AG08395 (cell line): Measurements from ENCODE around the gene FHIP2A.
"Not testable (repeated sequence)": the region's sequence is repeated elsewhere in the genome, so short reads cannot be mapped to it uniquely, and the experiment has no call there.

ENCODE experiments used
- DNase-seq: peaks from one replicate; pipeline ENCODE4 v3.0.0; 2012; ENCODE audit warnings: mixed read lengths, low spot score

FHIP2A gene, protein sequence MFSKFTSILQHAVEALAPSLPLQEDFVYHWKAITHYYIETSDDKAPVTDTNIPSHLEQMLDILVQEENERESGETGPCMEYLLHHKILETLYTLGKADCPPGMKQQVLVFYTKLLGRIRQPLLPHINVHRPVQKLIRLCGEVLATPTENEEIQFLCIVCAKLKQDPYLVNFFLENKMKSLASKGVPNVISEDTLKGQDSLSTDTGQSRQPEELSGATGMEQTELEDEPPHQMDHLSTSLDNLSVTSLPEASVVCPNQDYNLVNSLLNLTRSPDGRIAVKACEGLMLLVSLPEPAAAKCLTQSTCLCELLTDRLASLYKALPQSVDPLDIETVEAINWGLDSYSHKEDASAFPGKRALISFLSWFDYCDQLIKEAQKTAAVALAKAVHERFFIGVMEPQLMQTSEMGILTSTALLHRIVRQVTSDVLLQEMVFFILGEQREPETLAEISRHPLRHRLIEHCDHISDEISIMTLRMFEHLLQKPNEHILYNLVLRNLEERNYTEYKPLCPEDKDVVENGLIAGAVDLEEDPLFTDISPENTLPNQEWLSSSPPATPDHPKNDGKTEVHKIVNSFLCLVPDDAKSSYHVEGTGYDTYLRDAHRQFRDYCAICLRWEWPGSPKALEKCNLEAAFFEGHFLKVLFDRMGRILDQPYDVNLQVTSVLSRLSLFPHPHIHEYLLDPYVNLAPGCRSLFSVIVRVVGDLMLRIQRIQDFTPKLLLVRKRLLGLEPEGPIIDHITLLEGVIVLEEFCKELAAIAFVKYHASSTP

DNA sequence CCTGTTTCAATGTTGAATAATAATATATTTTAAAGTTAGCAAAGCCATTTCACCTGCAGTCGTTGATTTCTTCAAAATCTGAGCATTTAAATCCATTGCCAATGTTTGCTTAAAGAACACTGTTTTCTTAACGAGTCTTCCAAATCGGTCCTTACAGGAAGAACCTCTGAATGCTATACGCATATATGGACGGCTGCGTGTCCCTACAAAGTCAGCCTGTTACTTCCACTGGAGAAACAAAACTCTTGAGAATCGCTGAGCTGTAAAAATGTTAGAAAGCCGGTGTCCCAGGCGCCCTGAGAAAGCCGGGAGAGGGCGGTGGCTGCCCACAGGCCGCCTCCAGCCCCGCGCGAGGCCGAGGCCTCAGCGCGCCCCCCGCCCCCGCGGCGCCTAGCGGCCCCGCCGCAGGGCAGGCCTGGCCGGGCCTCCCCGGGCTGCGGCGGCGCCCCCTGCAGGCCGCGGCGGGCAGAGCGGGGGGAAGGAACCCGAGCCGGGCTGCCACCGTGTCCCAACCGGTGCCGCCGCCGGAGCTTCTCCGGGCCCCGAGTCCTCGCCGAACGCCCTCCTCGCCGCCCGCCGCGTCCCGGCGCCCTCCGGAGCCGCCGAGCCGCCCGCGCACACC lies at the start of gene FHIP2A:
TSS of gene FHIP2A (plus strand) at position 488 of the 622 bp plus-strand sequence. CDS start 299 bp downstream, outside the sequence.
- DNase-seq = peak; percentile 89

GRCh38 chr10:114772496-114773196 lies 48.9 kb upstream of the FHIP2A start:
- DNase-seq = no peak

- DNase-seq = no peak
Measured at GRCh38 chr10:114773197-114773532, 48.4 kb upstream of the FHIP2A start.

GRCh38 chr10:114775082-114775481 lies 46.5 kb upstream of the FHIP2A start:
- DNase-seq = not testable (repeated sequence)

GRCh38 chr10:114777415-114777814 lies 44.2 kb upstream of the FHIP2A start:
- no peak for DNase-seq

GRCh38 chr10:114779803-114780576 lies 41.6 kb upstream of the FHIP2A start:
- peak; percentile 68 for DNase-seq

DNA sequence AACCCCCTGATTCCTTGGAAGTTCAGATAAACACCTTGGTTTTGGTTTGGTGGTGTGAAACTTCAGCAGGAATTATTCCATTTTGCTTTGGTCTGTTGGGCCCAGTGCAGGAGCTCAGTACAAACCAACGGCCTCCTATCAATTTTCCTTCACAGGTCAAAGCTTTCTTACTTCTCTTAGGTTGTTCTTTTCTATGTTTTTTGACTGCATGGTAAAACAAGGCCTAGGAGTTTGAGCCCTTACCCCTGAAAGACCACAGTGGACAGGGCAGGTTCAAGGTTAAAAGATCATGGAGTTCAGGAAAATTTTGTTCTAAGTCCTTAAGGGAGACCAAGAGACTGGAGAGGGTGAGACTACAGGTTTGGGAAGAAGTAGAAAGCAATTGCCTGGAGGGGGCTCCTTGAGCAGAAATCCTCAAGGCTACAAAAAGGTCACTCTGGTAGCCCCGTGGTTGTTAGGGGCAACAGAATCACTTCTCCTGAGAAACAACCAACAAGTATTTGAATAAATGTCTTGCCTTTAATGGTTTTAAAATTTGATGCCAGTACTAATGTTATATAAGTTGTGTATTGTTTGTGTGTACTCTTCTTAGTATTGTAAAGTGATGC lies 40.9 kb upstream of the FHIP2A start:
- no peak for DNase-seq

DNA sequence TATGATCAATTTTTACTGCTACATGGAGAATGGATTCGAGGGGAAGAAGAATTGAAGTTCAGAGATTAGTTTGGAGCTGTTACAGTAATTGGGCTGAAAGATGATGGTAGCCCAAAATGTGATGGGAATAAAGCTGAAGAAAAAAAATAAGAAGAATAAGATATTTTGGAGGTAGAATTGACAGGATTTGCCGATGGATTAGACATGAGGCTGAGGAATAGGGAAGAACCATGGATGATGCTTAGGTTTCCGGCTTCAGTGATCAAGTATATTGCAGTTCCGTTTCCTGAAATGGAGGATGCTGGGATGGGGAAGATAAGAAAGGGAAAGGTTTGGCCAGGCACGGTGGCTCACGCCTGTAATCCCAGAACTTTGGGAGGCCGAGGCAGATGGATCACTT lies 38.9 kb upstream of the FHIP2A start:
- no peak for DNase-seq

DNA sequence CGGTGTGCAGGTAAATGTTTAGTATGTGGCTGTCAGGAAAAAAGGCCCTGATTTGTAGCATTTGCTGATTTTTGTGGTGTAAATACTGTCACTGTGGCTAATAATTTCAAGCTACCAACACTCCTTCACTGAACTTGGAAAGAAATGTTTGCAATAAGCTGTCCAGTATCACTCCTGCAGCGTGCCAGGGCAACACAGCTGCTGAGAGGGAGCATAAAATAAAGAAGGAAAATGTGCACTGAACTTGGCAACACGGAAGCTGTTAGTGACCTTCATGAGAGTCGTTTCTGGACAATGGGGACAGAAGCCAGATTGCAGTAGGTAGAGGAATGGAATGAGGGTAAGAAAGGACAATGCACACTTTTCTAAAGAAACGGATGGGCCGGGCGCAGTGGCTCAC lies 37.9 kb upstream of the FHIP2A start:
- no peak for DNase-seq

- peak; percentile 54 for DNase-seq
Measured at GRCh38 chr10:114786492-114786891, 35.1 kb upstream of the FHIP2A start.

DNA sequence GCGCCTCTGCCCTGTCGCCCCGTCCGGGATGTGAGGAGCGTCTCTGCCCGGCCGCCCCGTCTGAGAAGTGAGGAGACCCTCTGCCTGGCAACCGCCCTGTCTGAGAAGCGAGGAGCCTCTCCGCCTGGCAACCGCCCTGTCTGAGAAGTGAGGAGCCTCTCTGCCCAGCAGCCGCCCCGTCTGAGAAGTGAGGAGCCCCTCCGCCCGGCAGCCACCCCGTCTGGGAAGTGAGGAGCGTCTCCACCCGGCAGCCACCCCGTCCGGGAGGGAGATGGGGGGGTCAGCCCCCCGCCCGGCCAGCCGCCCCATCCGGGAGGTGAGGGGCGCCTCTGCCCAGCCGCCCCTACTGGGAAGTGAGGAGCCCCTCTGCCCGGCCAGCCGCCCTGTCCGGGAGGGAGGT lies 34.4 kb upstream of the FHIP2A start:
- DNase-seq = not testable (repeated sequence)

- DNase-seq = no peak
Measured at GRCh38 chr10:114791768-114792167, 29.8 kb upstream of the FHIP2A start.

DNA sequence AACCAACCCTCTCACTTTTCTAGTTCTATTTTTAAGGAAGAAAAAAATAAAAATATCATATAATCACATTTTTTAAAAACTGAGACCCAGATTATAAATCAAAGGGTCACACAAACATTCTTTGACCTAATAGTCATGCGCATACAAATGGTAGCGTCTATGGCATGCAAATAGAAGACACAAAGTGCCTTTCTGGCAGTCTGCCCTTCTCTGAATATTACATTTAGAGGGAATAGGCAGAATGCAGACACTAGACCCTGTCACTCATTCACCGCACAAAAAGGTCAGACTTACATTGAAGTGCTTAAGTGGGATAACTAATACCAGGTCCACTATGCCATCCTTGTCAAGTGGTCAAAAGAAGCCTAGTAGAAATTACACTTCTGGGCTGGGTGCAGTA lies 26.5 kb upstream of the FHIP2A start:
- no peak for DNase-seq

DNA sequence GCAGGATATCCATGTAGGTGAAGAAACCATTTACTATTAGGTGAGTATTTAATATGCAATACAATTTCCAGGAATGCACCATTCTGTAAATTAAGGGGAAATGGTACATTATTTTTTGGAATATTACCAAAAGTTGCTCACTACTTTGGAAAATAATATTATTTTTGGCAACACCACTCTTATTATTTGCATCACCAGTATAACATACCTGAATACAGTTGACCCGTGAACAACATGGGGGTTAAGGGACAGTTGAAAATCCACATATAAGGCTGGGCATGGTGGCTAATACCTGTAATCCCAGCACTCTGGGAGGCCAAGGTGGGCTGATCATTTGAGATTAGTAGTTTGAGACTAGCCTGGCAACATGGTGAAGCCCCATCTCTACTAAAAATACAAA lies 21.2 kb upstream of the FHIP2A start:
- no peak for DNase-seq

DNA sequence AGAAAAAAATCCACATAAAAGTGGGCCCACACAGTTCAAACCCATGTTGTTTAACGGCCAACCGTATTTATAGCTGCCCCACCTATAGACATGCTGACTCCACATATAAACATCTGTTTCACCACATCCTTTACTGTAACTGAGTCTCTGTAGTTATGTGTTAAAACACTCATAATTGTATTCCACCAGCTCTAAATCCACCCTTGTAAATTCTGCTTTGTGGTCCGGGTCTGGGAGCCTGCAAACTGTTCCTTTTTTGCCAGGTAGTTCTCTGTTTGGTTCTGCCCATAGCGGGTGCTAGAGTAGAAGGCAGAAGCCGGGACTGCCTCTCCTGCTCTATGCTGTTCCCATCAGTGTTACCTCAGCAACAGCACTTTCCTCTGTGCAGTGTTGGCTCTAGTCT lies 20.2 kb upstream of the FHIP2A start:
- DNase-seq = no peak

- no peak for DNase-seq
Measured at GRCh38 chr10:114802177-114802576, 19.4 kb upstream of the FHIP2A start.

DNA sequence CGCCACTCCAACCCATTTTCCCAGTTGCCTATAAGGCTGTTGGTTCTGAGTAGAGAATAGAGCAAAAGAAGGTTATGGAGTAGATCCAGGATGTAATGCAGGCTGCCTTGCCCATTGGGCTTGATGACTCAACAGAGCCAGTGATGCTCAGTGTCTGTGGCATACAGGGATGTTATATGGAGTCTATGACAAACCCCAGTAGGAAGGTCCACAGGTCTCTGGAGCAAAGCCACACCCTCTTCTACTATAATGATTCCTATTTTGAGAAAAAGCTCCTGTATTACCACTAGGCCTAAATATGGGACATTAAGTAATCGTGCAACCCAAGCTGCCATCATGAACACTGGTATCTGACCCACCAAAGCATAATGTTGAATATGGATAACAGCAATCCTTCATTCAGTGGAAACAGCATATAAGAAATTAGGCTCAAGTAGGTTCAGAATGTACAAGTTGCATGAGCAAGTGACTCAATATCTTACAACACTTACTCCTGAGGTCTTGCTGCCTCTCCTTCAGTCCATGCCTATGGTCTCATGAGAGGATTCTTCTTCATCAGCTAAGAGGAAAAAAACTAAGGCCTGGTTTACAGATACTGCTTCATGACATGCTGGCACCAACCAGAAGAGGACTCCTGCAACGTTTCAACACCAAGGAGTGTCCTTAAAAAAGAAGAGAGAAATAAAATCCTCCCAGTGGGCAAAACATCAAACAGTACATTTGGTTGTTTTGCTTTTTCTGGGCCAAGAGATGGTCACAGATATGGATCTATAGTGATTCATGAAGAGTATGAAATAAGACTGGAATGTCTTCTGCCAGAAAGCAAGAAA lies 14.8 kb upstream of the FHIP2A start:
- peak; percentile 18 for DNase-seq

DNA sequence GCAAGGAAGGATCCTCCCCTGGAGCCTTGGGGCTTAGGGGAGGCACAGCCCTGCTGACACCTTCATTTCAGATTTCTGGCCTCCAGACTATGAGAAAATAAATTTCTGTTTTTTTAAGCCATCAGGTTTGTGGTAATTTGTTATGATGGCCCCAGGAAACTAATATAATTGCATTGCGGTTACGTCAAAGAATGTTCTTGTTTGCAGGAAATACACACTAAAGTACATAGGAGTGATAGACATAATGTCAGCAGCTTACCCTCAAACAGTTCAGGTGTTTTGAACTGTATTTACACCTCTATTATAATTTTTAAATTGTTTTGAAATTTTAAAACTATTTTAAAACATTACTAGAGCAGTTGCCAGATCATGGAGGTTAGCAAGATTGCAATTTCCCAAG lies 12.6 kb upstream of the FHIP2A start:
- no peak for DNase-seq

DNA sequence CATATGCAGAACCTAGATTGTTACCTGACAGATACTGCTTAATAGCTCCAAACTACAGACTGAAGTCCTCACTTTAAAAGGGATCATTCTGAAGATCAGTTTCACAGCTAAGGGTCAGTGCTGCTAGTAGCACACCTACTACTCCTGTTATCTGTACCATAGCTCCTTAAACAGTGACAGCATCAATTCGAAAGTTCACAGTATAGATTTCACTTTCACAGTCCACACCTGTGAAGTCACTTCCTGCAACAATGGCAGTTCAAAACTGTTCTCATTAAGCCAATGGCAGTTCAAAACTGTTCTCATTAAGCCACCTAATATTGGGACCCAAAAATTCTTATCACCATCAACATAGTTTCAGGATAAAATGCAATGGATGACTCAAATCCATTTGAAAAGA lies 10.7 kb upstream of the FHIP2A start:
- no peak for DNase-seq

DNA sequence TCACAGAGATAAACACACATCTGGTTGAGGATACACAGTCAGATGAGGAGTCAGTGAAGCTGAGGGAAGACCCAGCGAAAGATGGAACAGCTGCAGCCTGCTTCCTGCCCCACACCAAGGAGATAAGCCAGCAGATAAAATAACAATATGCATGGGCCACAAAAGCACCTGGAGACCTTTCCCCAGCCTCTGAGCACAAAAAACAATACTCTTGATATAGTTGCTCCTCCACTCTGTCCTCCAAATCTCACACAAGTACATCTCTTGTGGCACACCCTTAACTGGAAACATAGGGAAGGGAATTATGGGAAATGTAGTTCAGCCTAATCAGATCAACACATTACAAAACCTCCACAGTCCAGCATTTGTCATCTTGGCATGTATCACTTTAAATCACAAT lies 9.7 kb upstream of the FHIP2A start:
- no peak for DNase-seq
